IMR-90 (cell line): Measurements from ENCODE around the gene NKX6-2. TPM values are rescaled to one million over a fixed set of nuclear protein-coding genes. Genes with fewer than 3 reads are reported as not detected.
A peak's percentile ranks its signal among the peaks of the same experiment; 100 is the strongest.

ENCODE experiments used
- ATAC-seq: fragments of 200-7000 bp; cut with Tn5 transposase; 2 replicates; pipeline ENCODE4 v1.9.1; 2020; ENCODE audit warnings: low read depth, mild to moderate bottlenecking, moderate library complexity
- BruUV-seq: library from RNA; stranded (reverse); fragments of 400-500 nt; replicated peaks from 2 replicates; lab custom pipeline; 2021; lab: Mats Ljungman, UMichigan
- CTCF ChIA-PET: fragments of 300-600 bp; formaldehyde crosslinking; extraction: SDS; loops from one replicate; lab custom pipeline; 2021; ENCODE audit warnings: antibody characterized with exemption; lab: Yijun Ruan, JAX
- POLR2A ChIA-PET: fragments of 300-600 bp; sonication (Branson Sonifier 250); formaldehyde crosslinking; loops from one replicate; lab custom pipeline; 2022; ENCODE audit warnings: antibody characterized with exemption; ENCODE audit not compliant: unreplicated experiment; lab: Charles Lee
- DNase-seq: peaks from one replicate; pipeline ENCODE4 v3.0.0; 2013
- H2AFZ ChIP-seq: replicated peaks from 2 replicates; pipeline ENCODE3; 2013; ENCODE audit warnings: low read length, mild to moderate bottlenecking; ENCODE audit not compliant: poor library complexity
- H2AK5ac ChIP-seq: 2 replicates; pipeline ENCODE4 v1.6.1; 2013; ENCODE audit warnings: low read depth, low read length, inconsistent platforms
- H2AK9ac ChIP-seq: replicated peaks from 2 replicates; pipeline ENCODE3; 2013; ENCODE audit warnings: mild to moderate bottlenecking, low read depth, low read length, moderate library complexity; ENCODE audit not compliant: poor library complexity
- H2BK120ac ChIP-seq: 2 replicates; pipeline ENCODE4 v1.6.1; 2013; ENCODE audit warnings: low read depth, low read length, inconsistent platforms
- H2BK15ac ChIP-seq: 3 replicates; pipeline ENCODE4 v1.6.1; 2013; ENCODE audit warnings: low read depth, low read length, inconsistent platforms
- H2BK20ac ChIP-seq: 2 replicates; pipeline ENCODE4 v1.6.1; 2013; ENCODE audit warnings: low read depth, mild to moderate bottlenecking, inconsistent platforms, low read length, moderate library complexity
- H2BK5ac ChIP-seq: 2 replicates; pipeline ENCODE4 v1.6.1; 2013; ENCODE audit warnings: mild to moderate bottlenecking, low read depth, low read length, inconsistent platforms; ENCODE audit not compliant: poor library complexity, severe bottlenecking
- H3K14ac ChIP-seq: replicated peaks from 2 replicates; pipeline ENCODE4 v1.6.1; 2013; ENCODE audit warnings: low read depth, low read length, inconsistent platforms
- H3K18ac ChIP-seq: 2 replicates; pipeline ENCODE4 v1.6.1; 2013; ENCODE audit warnings: low read depth, low read length, control low read depth
- H3K23ac ChIP-seq: 2 replicates; pipeline ENCODE4 v1.6.1; 2013; ENCODE audit warnings: low read depth, low read length, inconsistent platforms
- H3K27ac ChIP-seq: 2 replicates; pipeline ENCODE4 v1.5.1; 2013; ENCODE audit warnings: mild to moderate bottlenecking, control low read depth, low read length; ENCODE audit not compliant: insufficient read depth
- H3K27me3 ChIP-seq: 2 replicates; pipeline ENCODE4 v1.6.1; 2013; ENCODE audit warnings: low read length; ENCODE audit not compliant: control insufficient read depth, insufficient read depth
- H3K36me3 ChIP-seq: 2 replicates; pipeline ENCODE4 v1.6.1; 2013; ENCODE audit warnings: low read length, mixed read lengths; ENCODE audit not compliant: control insufficient read depth, insufficient read depth
- H3K4ac ChIP-seq: 2 replicates; pipeline ENCODE4 v1.6.1; 2013; ENCODE audit warnings: low read depth, low read length, inconsistent platforms
- H3K4me1 ChIP-seq: 2 replicates; pipeline ENCODE4 v1.6.1; 2013; ENCODE audit warnings: low read length, mixed read lengths; ENCODE audit not compliant: control insufficient read depth, insufficient read depth
- H3K4me2 ChIP-seq: 2 replicates; pipeline ENCODE4 v1.6.1; 2013; ENCODE audit warnings: low read depth, mild to moderate bottlenecking, control low read depth, low read length, moderate library complexity
- H3K4me3 ChIP-seq: 2 replicates; pipeline ENCODE4 v1.5.1; 2013; ENCODE audit warnings: low read depth, mild to moderate bottlenecking, control low read depth, low read length, moderate library complexity; ENCODE audit not compliant: insufficient read depth
- H3K56ac ChIP-seq: 2 replicates; pipeline ENCODE4 v1.6.1; 2013; ENCODE audit warnings: low read length, inconsistent platforms; ENCODE audit not compliant: insufficient read depth; ENCODE audit errors: extremely low read depth
- H3K79me1 ChIP-seq, 2 experiments: 2 replicates each; pipeline ENCODE4 v1.6.1; 2013; ENCODE audit warnings: low read length in 2 of 2, inconsistent platforms in 1 of 2, low read depth in 1 of 2
- H3K9ac ChIP-seq: 2 replicates; pipeline ENCODE4 v1.6.1; 2013; ENCODE audit warnings: low read depth, low read length, control low read depth
- H3K9me1 ChIP-seq: 2 replicates; pipeline ENCODE4 v1.6.1; 2013; ENCODE audit warnings: low read length, inconsistent platforms; ENCODE audit not compliant: insufficient read depth
- H3K9me3 ChIP-seq: 2 replicates; pipeline ENCODE4 v1.6.1; 2013; ENCODE audit warnings: low read length; ENCODE audit not compliant: control insufficient read depth, insufficient read depth
- H4K20me1 ChIP-seq: 2 replicates; pipeline ENCODE4 v1.6.1; 2013; ENCODE audit warnings: low read length, inconsistent platforms; ENCODE audit not compliant: insufficient read depth
- H4K5ac ChIP-seq: 2 replicates; pipeline ENCODE4 v1.6.1; 2013; ENCODE audit warnings: mild to moderate bottlenecking, low read depth, low read length, control low read depth
- H4K8ac ChIP-seq, 2 experiments: 2 replicates each; pipeline ENCODE4 v1.6.1; 2013; ENCODE audit warnings: low read depth in 2 of 2, low read length in 2 of 2, control low read depth in 1 of 2, inconsistent platforms in 1 of 2
- H4K91ac ChIP-seq: 2 replicates; pipeline ENCODE4 v1.6.1; 2013; ENCODE audit warnings: low read depth, low read length, inconsistent platforms; ENCODE audit not compliant: insufficient read depth
- CHD1 ChIP-seq: IDR thresholded peaks from 2 replicates; pipeline ENCODE4 v1.6.1; 2012; ENCODE audit warnings: low read depth, low read length, improper control_type of control experiment
- CTCF ChIP-seq: conservative IDR thresholded peaks from 2 replicates; pipeline ENCODE4 v1.5.1; 2012; ENCODE audit warnings: mild to moderate bottlenecking, low read depth, low read length, improper control_type of control experiment
- ELK1 ChIP-seq: fragments of 150-350 bp; IDR thresholded peaks from 2 replicates; pipeline ENCODE4 v1.6.1; 2016; ENCODE audit warnings: low read depth, mild to moderate bottlenecking, low read length, moderate library complexity, borderline replicate concordance
- FOS ChIP-seq: fragments of 150-350 bp; IDR thresholded peaks from 2 replicates; pipeline ENCODE4 v1.6.1; 2016; ENCODE audit warnings: low read depth, low read length
- MXI1 ChIP-seq: IDR thresholded peaks from 2 replicates; pipeline ENCODE4 v1.6.1; 2012; ENCODE audit warnings: low read depth, mild to moderate bottlenecking, low read length, moderate library complexity, borderline replicate concordance
- NFE2L2 ChIP-seq: fragments of 150-350 bp; IDR thresholded peaks from 2 replicates; pipeline ENCODE4 v1.6.1; 2016; ENCODE audit warnings: low read depth, mild to moderate bottlenecking, low read length
- RAD21 ChIP-seq: IDR thresholded peaks from 2 replicates; pipeline ENCODE4 v1.6.1; 2012; ENCODE audit warnings: low read length, improper control_type of control experiment
- SMC3 ChIP-seq: fragments of 150-350 bp; IDR thresholded peaks from 2 replicates; pipeline ENCODE4 v1.6.1; 2016; ENCODE audit warnings: low read depth, mild to moderate bottlenecking, antibody characterized with exemption, low read length, moderate library complexity
- USF2 ChIP-seq: fragments of 150-350 bp; IDR thresholded peaks from 2 replicates; pipeline ENCODE4 v1.6.1; 2017; ENCODE audit warnings: mild to moderate bottlenecking, antibody characterized with exemption, low read length, low read depth
- WGBS, 2 experiments: methylation state at CpG; one replicate each; pipeline versions ENCODE4 v1.1.5 to v1.1.7; 2013; ENCODE audit warnings: missing lambda C conversion rate in 2 of 2; ENCODE audit not compliant: insufficient read length in 1 of 2; ENCODE audit errors: extremely low coverage in 2 of 2; 5-methylcytosine and 5-hydroxymethylcytosine counted together
- dilution Hi-C: fragments of 300-500 bp; cut with HindIII; formaldehyde crosslinking; loops from one replicate; pipeline ENCODE4 v1.14.3; 2018; ENCODE audit warnings: low sequenced_read_pairs; ENCODE audit not compliant: unreplicated experiment
- in situ Hi-C: fragments of 300-500 bp; cut with MboI; formaldehyde crosslinking; loops from 3 replicates; pipeline ENCODE4 v1.14.3; 2019; ENCODE audit warnings: low sequenced_read_pairs, inconsistent platforms, mixed read lengths
- intact Hi-C: fragments of 100-400 bp; cut with micrococcal nuclease; formaldehyde crosslinking; loops from 2 replicates; pipeline ENCODE4 v1.10.0; 2022
- polyA plus RNA-seq, 3 experiments: library from polyadenylated mRNA; depleted of rRNA; stranded (reverse); fragments of >200 nt; gene quantifications; 2 replicates each; pipeline ENCODE4 v1.2.3, GENCODE V29; 2012; ENCODE audit warnings: low replicate concordance in 1 of 3
- total RNA-seq: library from RNA; depleted of rRNA; stranded (reverse); fragments of >200 nt; gene quantifications from 2 replicates; pipeline ENCODE4 v1.2.3, GENCODE V29; 2012

NKX6-2 gene
- total and polyA plus RNA-seq, 2 of the 4 experiments (the other 2 are of a cell fraction): not detected

- H2AFZ ChIP-seq: no peak overlapping the region
- no peak for ATAC-seq
- no peak overlapping the region for H2AK5ac ChIP-seq
- H3K56ac ChIP-seq: no peak overlapping the region
- no peaks in the 10 kb centered on the region for H3K9me3 ChIP-seq
- intact Hi-C loops: no loop called here
- H3K14ac ChIP-seq: no peak overlapping the region
- no peaks in the 10 kb centered on the region for H3K9me1 ChIP-seq
- WGBS, 2 experiments: 80% methylated on average over 21 of the region's 29 CpGs; no CpG with 5 or more reads in 1 of the 2 experiments
- H2BK20ac ChIP-seq: no peak overlapping the region
- no peak overlapping the region for H3K27ac ChIP-seq
- no peak overlapping the region for H2BK15ac ChIP-seq
- no peaks in the 10 kb centered on the region; the same call in 1 of the 2 replicates for H4K20me1 ChIP-seq
- H3K9ac ChIP-seq: no peak overlapping the region
- H4K91ac ChIP-seq: no peak overlapping the region
- peaks cover 0 to 7% of the 10 kb centered on the region in 2 experiments; a peak in 1 of 4 replicates for H3K79me1 ChIP-seq
- H3K18ac ChIP-seq: no peak overlapping the region
- H3K4ac ChIP-seq: no peak overlapping the region
- ChIA-PET CTCF (no interaction called here), POLR2A (no interaction called here)
- H3K23ac ChIP-seq: no peak overlapping the region
- TF ChIP-seq SMC3 (no peak), USF2 (no peak), CHD1 (no peak), NFE2L2 (no peak), FOS (no peak), CTCF (no peak), MXI1 (no peak), ELK1 (no peak), RAD21 (no peak)
- no peaks in the 10 kb centered on the region for H3K27me3 ChIP-seq
- BruUV-seq: no TSS peak
- no peak overlapping the region for H4K5ac ChIP-seq
- peaks cover 9% of the 10 kb centered on the region for H3K4me1 ChIP-seq
- H3K4me3 ChIP-seq: no peak overlapping the region
- DNase-seq: no peak
- in situ Hi-C loops: no loop called here
- H2BK120ac ChIP-seq: no peak overlapping the region
- peak overlapping the region; percentile 25 for H2AK9ac ChIP-seq
- H3K36me3 ChIP-seq: 0 out of 2 replicates have a peak, but pooled peaks cover 2% of the 10 kb centered on the region
- H4K8ac ChIP-seq: no peak overlapping the region
- no peak overlapping the region for H3K4me2 ChIP-seq
- dilution Hi-C loops: no loop called here
- H2BK5ac ChIP-seq: no peak overlapping the region
Measured at GRCh38 chr10:132746801-132747625, 38.9 kb downstream of the NKX6-2 start.
